Measurements from ENCODE around the gene GUCD1. TPM values are rescaled to one million over a fixed set of nuclear protein-coding genes. Genes with fewer than 3 reads are reported as not detected.

GUCD1 gene
- polyA plus RNA-seq, 2 of the 4 experiments (the other 2 are of a cell fraction), result 37.1 to 43.5 TPM

GRCh38 chr22:24550902-24551435, 4.0 kb downstream of the GUCD1 start:
- Histone ChIP-seq H3K4me2 (peak overlapping the region; percentile 64), H3K4me3 (no peak overlapping the region), H3K4me1 (peaks cover 38% of the 10 kb centered on the region), H3K27ac (peak overlapping the region; percentile 73 to 76; a peak in 5 of 6 replicates), H3K9me3 (no peaks in the 10 kb centered on the region)
- FAIRE-seq (no peak), DNase-seq (ENCODE audit: low read depth in 1 of 2, low spot score in 1 of 2) (no peak), ATAC-seq (no peak)
- CTCF ChIA-PET, result interaction anchor here (0.9 to 1.4 kb wide), 3 partner anchors 9 to 25 kb away, joined by 3 to 4 read pairs (median 4); no protein-coding TSS in a partner anchor
- POLR2A ChIA-PET, result no interaction called here
- 74% methylated on average over 6 of the region's 6 CpGs for WGBS (ENCODE audit: missing lambda C conversion rate)
- TF ChIP-seq RFX5 (IDR thresholded peaks at IDR 0.05), result no peak
- TF ChIP-seq GATA3 (IDR thresholded peaks at IDR 0.05; ENCODE audit: borderline replicate concordance), result no peak
- no peak for TF ChIP-seq PHF8 (IDR thresholded peaks at IDR 0.05; ENCODE audit: borderline replicate concordance, low read depth)
- no peak for TF ChIP-seq POLR2AphosphoS2 (conservative IDR thresholded peaks at IDR 0.05; ENCODE audit: low read length)
- TF ChIP-seq ZSCAN20 (CRISPR knock-in tag; IDR thresholded peaks at IDR 0.05), result no peak
- TF ChIP-seq TFCP2L1 (CRISPR knock-in tag; IDR thresholded peaks at IDR 0.05), result no peak
- TF ChIP-seq, protein P1, sequence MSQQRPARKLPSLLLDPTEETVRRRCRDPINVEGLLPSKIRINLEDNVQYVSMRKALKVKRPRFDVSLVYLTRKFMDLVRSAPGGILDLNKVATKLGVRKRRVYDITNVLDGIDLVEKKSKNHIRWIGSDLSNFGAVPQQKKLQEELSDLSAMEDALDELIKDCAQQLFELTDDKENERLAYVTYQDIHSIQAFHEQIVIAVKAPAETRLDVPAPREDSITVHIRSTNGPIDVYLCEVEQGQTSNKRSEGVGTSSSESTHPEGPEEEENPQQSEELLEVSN (IDR thresholded peaks at IDR 0.05; ENCODE audit: borderline replicate concordance, low read depth), result no peak
- TF ChIP-seq, protein P2, sequence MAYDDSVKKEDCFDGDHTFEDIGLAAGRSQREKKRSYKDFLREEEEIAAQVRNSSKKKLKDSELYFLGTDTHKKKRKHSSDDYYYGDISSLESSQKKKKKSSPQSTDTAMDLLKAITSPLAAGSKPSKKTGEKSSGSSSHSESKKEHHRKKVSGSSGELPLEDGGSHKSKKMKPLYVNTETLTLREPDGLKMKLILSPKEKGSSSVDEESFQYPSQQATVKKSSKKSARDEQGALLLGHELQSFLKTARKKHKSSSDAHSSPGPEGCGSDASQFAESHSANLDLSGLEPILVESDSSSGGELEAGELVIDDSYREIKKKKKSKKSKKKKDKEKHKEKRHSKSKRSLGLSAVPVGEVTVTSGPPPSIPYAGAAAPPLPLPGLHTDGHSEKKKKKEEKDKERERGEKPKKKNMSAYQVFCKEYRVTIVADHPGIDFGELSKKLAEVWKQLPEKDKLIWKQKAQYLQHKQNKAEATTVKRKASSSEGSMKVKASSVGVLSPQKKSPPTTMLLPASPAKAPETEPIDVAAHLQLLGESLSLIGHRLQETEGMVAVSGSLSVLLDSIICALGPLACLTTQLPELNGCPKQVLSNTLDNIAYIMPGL (CRISPR knock-in tag; IDR thresholded peaks at IDR 0.05; ENCODE audit: borderline replicate concordance), result no peak
- TF ChIP-seq MAFK (IDR thresholded peaks at IDR 0.05; ENCODE audit: partially characterized antibody), result no peak
- TF ChIP-seq HES2 (IDR thresholded peaks at IDR 0.05), result no peak
- no peak for TF ChIP-seq RAD21 (conservative IDR thresholded peaks at IDR 0.05 in 1 of 2, IDR thresholded peaks at IDR 0.05 in 1 of 2)
- no peak for TF ChIP-seq HOXB13 (CRISPR knock-in tag; IDR thresholded peaks at IDR 0.05; ENCODE audit: low read depth)
- TF ChIP-seq SREBF2 (IDR thresholded peaks at IDR 0.05), result no peak
- TF ChIP-seq, protein P3, sequence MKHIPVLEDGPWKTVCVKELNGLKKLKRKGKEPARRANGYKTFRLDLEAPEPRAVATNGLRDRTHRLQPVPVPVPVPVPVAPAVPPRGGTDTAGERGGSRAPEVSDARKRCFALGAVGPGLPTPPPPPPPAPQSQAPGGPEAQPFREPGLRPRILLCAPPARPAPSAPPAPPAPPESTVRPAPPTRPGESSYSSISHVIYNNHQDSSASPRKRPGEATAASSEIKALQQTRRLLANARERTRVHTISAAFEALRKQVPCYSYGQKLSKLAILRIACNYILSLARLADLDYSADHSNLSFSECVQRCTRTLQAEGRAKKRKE (CRISPR knock-in tag; IDR thresholded peaks at IDR 0.05; ENCODE audit: low read depth), result no peak
- TF ChIP-seq MYC (IDR thresholded peaks at IDR 0.05; ENCODE audit: borderline replicate concordance, low read length), result no peak
- TF ChIP-seq HOXA7 (CRISPR knock-in tag; IDR thresholded peaks at IDR 0.05), result no peak
- TF ChIP-seq CHD2 (IDR thresholded peaks at IDR 0.05; ENCODE audit: low read length, partially characterized antibody), result no peak

DNA sequence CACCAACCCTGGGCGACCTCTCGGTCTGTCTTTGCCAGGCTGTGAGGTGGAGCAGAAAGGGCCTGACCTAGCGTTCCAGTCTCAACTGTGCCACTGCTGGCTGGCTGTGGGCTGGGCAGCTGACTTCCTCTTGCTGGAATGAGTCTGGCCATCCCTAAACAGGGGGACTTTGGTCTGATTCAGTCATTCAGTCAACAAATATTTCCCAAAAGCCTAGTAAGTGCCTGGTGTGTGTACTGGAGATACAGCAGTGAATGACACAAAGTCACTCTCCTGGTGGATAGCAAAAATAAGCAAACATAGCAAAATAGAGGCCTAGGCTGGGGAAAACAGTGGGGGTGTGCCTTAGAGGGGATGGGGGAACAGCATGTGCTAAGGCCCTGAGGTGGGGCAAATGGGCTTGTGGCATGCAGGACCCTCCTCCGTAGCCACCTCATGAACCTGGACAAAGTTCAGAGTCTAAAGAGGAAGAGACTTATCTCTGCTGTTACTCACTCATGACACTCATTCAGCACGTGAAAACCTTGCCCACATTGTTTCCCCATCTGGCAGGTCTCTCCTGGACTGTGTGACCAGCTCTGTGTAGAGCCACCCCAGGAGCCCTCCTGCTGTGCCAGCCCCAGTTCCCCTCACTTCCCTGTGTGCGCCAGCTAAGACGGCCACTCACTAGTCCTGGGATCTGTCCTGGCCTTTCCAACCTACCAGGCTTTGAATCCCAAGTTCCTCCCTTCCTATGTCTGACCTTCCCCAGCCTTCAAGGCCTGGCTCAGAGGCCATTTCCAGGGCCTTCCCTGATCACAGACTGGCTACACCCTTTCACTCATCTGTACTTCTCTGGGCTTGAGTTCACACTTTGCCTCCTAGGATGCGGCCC, 4.7 kb downstream of the GUCD1 start:
- peak overlapping the region; percentile 64 for H3K4me2 ChIP-seq
- peak in 1 of 2 experiments; percentile 65 for DNase-seq (ENCODE audit: low read depth in 1 of 2, low spot score in 1 of 2)
- ChIA-PET CTCF (interaction anchor here (0.9 to 1.4 kb wide), 2 partner anchors 8 to 25 kb away, joined by 3 to 4 read pairs; no protein-coding TSS in a partner anchor), POLR2A (no interaction called here)
- ATAC-seq, result peak; percentile 26 to 29; a peak in 2 of 6 replicates
- peaks cover 40% of the 10 kb centered on the region for H3K4me1 ChIP-seq
- FAIRE-seq, result no peak
- H3K27ac ChIP-seq, result peak overlapping the region; percentile 73 to 76; a peak in 5 of 6 replicates
- no peak for TF ChIP-seq HOXA7 (CRISPR knock-in tag; IDR thresholded peaks at IDR 0.05)
- peak; percentile 57 for TF ChIP-seq MAFK (IDR thresholded peaks at IDR 0.05; ENCODE audit: partially characterized antibody)
- TF ChIP-seq FOSL2 (IDR thresholded peaks at IDR 0.05), result no peak
- peak; percentile 9; the same call in 1 of the 2 replicates for TF ChIP-seq FOSL2 (CRISPR knock-in tag; IDR thresholded peaks at IDR 0.05)
- TF ChIP-seq ESRRA (IDR thresholded peaks at IDR 0.05; ENCODE audit: borderline replicate concordance, low read length), result no peak
- H3K9me3 ChIP-seq, result no peaks in the 10 kb centered on the region
- H3K4me3 ChIP-seq, result no peak overlapping the region
- 43% methylated on average over 8 of the region's 8 CpGs for WGBS (ENCODE audit: missing lambda C conversion rate)
